Fibroblast of lung (primary cell): ENCODE data around the gene KCNMA1. TPM values are rescaled to one million over a fixed set of nuclear protein-coding genes. Genes with fewer than 3 reads are reported as not detected.

Experiments used
- DNase-seq, 2 donors: peaks; one replicate each; pipeline versions ENCODE4 v3.0.0 to v3.0.0-alpha.2; 2010; ENCODE audit warnings: low read depth in 2 of 2
- H2AFZ ChIP-seq: 2 replicates; pipeline ENCODE4 v1.5.1; 2012; ENCODE audit warnings: low read length, control low read depth, inconsistent platforms
- H3K27ac ChIP-seq: 2 replicates; pipeline ENCODE4 v1.5.1; 2011; ENCODE audit warnings: low read length, control low read depth; ENCODE audit not compliant: insufficient read depth
- H3K27me3 ChIP-seq: 2 replicates; pipeline ENCODE4 v1.5.1; 2011; ENCODE audit warnings: mild to moderate bottlenecking, low read length; ENCODE audit not compliant: control insufficient read depth, insufficient read depth
- H3K36me3 ChIP-seq: 2 replicates; pipeline ENCODE4 v1.5.1; 2011; ENCODE audit warnings: low read length; ENCODE audit not compliant: control insufficient read depth, insufficient read depth
- H3K4me1 ChIP-seq: 2 replicates; pipeline ENCODE4 v1.5.1; 2011; ENCODE audit warnings: low read length; ENCODE audit not compliant: control insufficient read depth, insufficient read depth; ENCODE audit errors: extremely low read depth
- H3K4me2 ChIP-seq: 2 replicates; pipeline ENCODE4 v1.5.1; 2011; ENCODE audit warnings: low read length, control low read depth; ENCODE audit not compliant: insufficient read depth; ENCODE audit errors: extremely low read depth
- H3K4me3 ChIP-seq, 4 experiments: fragments of 200-600 bp in 1 of 4; sonication (generic) in 1 of 4; replicated peaks in 1 of 4; 2 replicates each; pipeline ENCODE4 v1.5.1; 2011 to 2016; ENCODE audit warnings: low read length in 4 of 4, low read depth in 3 of 4, mild to moderate bottlenecking in 3 of 4, control low read depth in 2 of 4, inconsistent platforms in 1 of 4, mixed read lengths in 1 of 4; ENCODE audit not compliant: insufficient read depth in 1 of 4; ENCODE audit errors: control extremely low read depth in 1 of 4
- H3K79me2 ChIP-seq: 2 replicates; pipeline ENCODE4 v1.5.1; 2012; ENCODE audit warnings: mild to moderate bottlenecking, low read length, inconsistent platforms; ENCODE audit not compliant: control insufficient read depth, insufficient read depth
- H3K9ac ChIP-seq: 2 replicates; pipeline ENCODE4 v1.5.1; 2011; ENCODE audit warnings: mild to moderate bottlenecking, low read length, control low read depth; ENCODE audit not compliant: insufficient read depth
- H3K9me3 ChIP-seq: 2 replicates; pipeline ENCODE4 v1.5.1; 2012; ENCODE audit warnings: low read depth, low read length; ENCODE audit not compliant: control insufficient read depth, insufficient read depth
- H4K20me1 ChIP-seq: 2 replicates; pipeline ENCODE4 v1.5.1; 2011; ENCODE audit warnings: low read length; ENCODE audit not compliant: control insufficient read depth, insufficient read depth; ENCODE audit errors: extremely low read depth
- CTCF ChIP-seq, 2 donors: IDR thresholded peaks in 1 of 2; conservative IDR thresholded peaks in 1 of 2; 1 replicate in 1 of 2; 2 replicates in 1 of 2; pipeline ENCODE4 v1.5.1; 2011 to 2012; ENCODE audit warnings: low read length in 2 of 2, control low read depth in 1 of 2, inconsistent platforms in 1 of 2, low read depth in 1 of 2, mild to moderate bottlenecking in 1 of 2
- EZH2 ChIP-seq: IDR thresholded peaks from 2 replicates; pipeline ENCODE4 v1.5.1; 2012; ENCODE audit warnings: low read length, control low read depth, mild to moderate bottlenecking; ENCODE audit errors: missing control alignments
- polyA plus RNA-seq, 2 donors: library from polyadenylated mRNA; depleted of rRNA in 1 of 2; stranded (reverse) in 1 of 2; unstranded in 1 of 2; fragments of >200 nt; gene quantifications; 2 replicates each; pipeline ENCODE4 v1.2.1, GENCODE V29; 2011 to 2012; ENCODE audit warnings: missing spikeins in 1 of 2
- total RNA-seq: library from RNA; depleted of rRNA; stranded (reverse); fragments of >200 nt; gene quantifications from 2 replicates; pipeline ENCODE4 v1.2.1, GENCODE V29; 2014

Gene KCNMA1
- total and polyA plus RNA-seq, 2 donors (not counting 1 experiment from before 2014, with no cell fraction given) = 31.0 to 138 TPM

GRCh38 chr10:77290528-77291155, 347.0 kb downstream of the KCNMA1 start:
- peak overlapping the region; percentile 31 for H3K27ac ChIP-seq
- H2AFZ ChIP-seq = no peak overlapping the region
- no peaks in the 10 kb centered on the region for H4K20me1 ChIP-seq
- no peaks in the 10 kb centered on the region for H3K27me3 ChIP-seq
- peak overlapping the region; percentile 11 for H3K4me2 ChIP-seq
- no peaks in the 10 kb centered on the region for H3K36me3 ChIP-seq
- H3K4me1 ChIP-seq = peaks cover 12% of the 10 kb centered on the region
- TF ChIP-seq EZH2 (no peak), CTCF (conservative IDR thresholded peaks at IDR 0.05 in 1 of 2, IDR thresholded peaks at IDR 0.05 in 1 of 2; ENCODE audit: low read depth in 1 of 2, low read length in 2 of 2) (no peak)
- no peaks in the 10 kb centered on the region for H3K9me3 ChIP-seq
- H3K4me3 ChIP-seq = no peak overlapping the region
- DNase-seq = peak; percentile 55 to 97
- H3K79me2 ChIP-seq = no peaks in the 10 kb centered on the region
- H3K9ac ChIP-seq = no peak overlapping the region

GRCh38 chr10:77289790-77290189, 347.8 kb downstream of the KCNMA1 start:
- Histone ChIP-seq H4K20me1 (no peaks in the 10 kb centered on the region), H2AFZ (no peak overlapping the region), H3K4me3 (no peak overlapping the region), H3K9ac (no peak overlapping the region), H3K9me3 (no peaks in the 10 kb centered on the region), H3K36me3 (no peaks in the 10 kb centered on the region), H3K27ac (no peak overlapping the region), H3K4me2 (no peak overlapping the region), H3K79me2 (no peaks in the 10 kb centered on the region), H3K4me1 (peaks cover 12% of the 10 kb centered on the region), H3K27me3 (no peaks in the 10 kb centered on the region)
- TF ChIP-seq EZH2 (no peak), CTCF (conservative IDR thresholded peaks at IDR 0.05 in 1 of 2, IDR thresholded peaks at IDR 0.05 in 1 of 2; ENCODE audit: low read depth in 1 of 2, low read length in 2 of 2) (no peak)
- no peak for DNase-seq

GRCh38 chr10:77289027-77289501, 348.5 kb downstream of the KCNMA1 start:
- TF ChIP-seq EZH2 = no peak
- TF ChIP-seq CTCF (conservative IDR thresholded peaks at IDR 0.05 in 1 of 2, IDR thresholded peaks at IDR 0.05 in 1 of 2; ENCODE audit: low read depth in 1 of 2, low read length in 2 of 2) = no peak
- H3K79me2 ChIP-seq = no peaks in the 10 kb centered on the region
- no peak overlapping the region for H3K4me2 ChIP-seq
- no peak for DNase-seq
- H3K9ac ChIP-seq = no peak overlapping the region
- no peaks in the 10 kb centered on the region for H3K9me3 ChIP-seq
- no peaks in the 10 kb centered on the region for H3K27me3 ChIP-seq
- H3K4me3 ChIP-seq = no peak overlapping the region
- H3K27ac ChIP-seq = no peak overlapping the region
- H2AFZ ChIP-seq = no peak overlapping the region
- H3K36me3 ChIP-seq = no peaks in the 10 kb centered on the region
- peaks cover 9% of the 10 kb centered on the region for H3K4me1 ChIP-seq
- no peaks in the 10 kb centered on the region for H4K20me1 ChIP-seq
